ENCODE measurements around the gene ABHD15. TPM values are rescaled to one million over a fixed set of nuclear protein-coding genes. Genes with fewer than 3 reads are reported as not detected.
"Not testable (repeated sequence)": the region's sequence is repeated elsewhere in the genome, so short reads cannot be mapped to it uniquely, and the experiment has no call there.

Gene ABHD15
- total RNA-seq, 1 experiment from 2014 or later, result 9.0 TPM

DNA sequence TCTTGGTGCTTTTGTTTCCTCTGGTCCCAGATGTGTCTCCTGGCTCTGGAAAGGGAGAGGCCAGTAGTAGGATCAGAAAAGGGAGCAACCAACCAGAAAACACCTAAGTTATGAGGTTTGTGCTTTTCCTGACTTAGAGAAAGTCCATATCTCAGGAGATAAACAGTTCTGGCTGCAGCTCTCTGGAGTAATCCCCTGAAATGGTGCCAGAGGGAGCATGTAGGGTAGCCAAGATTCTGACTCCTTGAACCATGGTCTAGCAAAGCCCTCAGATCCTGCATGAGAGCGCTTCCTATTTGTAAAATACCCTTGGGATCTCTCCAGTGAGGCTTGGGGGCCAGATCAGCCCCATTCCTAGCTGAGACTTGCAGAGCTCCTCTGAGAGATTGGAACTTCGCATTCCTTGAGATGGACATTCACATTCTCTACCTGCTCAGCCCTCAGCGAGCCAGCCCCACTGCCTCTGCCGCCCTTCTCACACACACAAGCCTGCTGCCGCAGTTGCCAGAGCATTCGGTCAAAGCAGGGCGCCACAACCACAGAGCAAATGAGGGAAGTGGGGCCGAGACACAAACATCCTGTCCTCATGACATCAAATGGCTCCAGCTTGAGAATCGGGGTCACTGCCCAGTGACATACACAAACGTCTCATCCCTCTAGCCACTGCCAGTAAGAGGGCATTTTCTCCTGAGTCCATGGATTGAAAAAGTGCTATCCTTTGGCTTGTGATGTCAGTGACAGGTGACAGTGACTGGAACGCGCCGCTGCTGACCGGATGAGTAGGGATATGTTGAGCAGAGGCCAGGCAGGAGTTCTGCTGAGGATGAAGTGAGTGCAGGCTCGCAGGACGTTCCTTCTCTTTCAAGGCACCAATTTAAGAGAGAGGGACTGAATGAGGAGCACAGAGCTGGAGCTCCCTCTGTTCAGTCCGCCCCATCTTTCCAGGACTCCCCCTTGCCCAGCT, 5.0 kb downstream of the ABHD15 start:
- Histone ChIP-seq H3K4me2 (ENCODE audit: low read depth, low read length, poor library complexity, severe bottlenecking) (no peak overlapping the region), H3K27ac (ENCODE audit: low read length) (0 out of 2 replicates have a peak overlapping the region, but pooled peaks have one; percentile 4), H3K9me2 (replicated peaks; ENCODE audit: insufficient read depth, low read length) (no peaks in the 10 kb centered on the region), H3K9ac (ENCODE audit: low read length) (no peak overlapping the region), H3K9me3 (ENCODE audit: low read length) (no peaks in the 10 kb centered on the region), H3K36me3 (ENCODE audit: insufficient read depth, low read length) (peaks cover 16% of the 10 kb centered on the region; the same call in 1 of the 2 replicates), H3K27me3 (ENCODE audit: low read length) (no peaks in the 10 kb centered on the region), H2AFZ (ENCODE audit: low read length) (no peak overlapping the region), H3K79me2 (ENCODE audit: low read length) (peaks cover 29% of the 10 kb centered on the region), H3K4me3 (ENCODE audit: low read length) (no peak overlapping the region), H4K20me1 (ENCODE audit: insufficient read depth, low read depth, low read length) (peaks cover 10% of the 10 kb centered on the region; the same call in 1 of the 2 replicates), H3K4me1 (ENCODE audit: low read length) (peaks cover 37% of the 10 kb centered on the region)
- DNase-seq, result no peak

DNA sequence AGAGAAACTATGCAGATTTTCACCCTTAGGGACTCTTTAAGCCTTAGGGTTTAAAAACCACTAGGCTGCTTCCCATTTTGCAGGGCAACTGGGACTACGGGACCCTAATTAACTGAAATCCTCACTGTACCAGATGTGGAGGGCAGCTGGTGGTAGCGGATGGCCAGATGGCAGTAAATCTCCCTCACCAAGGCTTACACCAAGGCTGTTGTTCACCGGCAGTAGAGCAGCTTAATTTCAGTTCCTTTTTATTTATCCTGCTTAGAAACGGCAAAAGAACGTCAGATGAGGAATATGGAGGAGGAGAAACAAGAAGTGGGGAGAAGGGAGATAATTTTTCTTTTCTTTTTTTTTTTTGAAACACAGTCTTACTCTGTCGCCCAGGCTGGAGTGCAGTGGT, 6.5 kb downstream of the ABHD15 start:
- no peak for DNase-seq
- Histone ChIP-seq H3K9me3 (ENCODE audit: low read length) (no peaks in the 10 kb centered on the region), H3K4me2 (ENCODE audit: low read depth, low read length, poor library complexity, severe bottlenecking) (no peak overlapping the region), H3K9me2 (replicated peaks; ENCODE audit: insufficient read depth, low read length) (no peaks in the 10 kb centered on the region), H3K9ac (ENCODE audit: low read length) (no peak overlapping the region), H3K27ac (ENCODE audit: low read length) (peak overlapping the region; percentile 55), H3K4me3 (ENCODE audit: low read length) (no peak overlapping the region), H4K20me1 (ENCODE audit: insufficient read depth, low read depth, low read length) (peaks cover 10% of the 10 kb centered on the region; the same call in 1 of the 2 replicates), H3K27me3 (ENCODE audit: low read length) (no peaks in the 10 kb centered on the region), H3K79me2 (ENCODE audit: low read length) (peaks cover 23% of the 10 kb centered on the region), H3K36me3 (ENCODE audit: insufficient read depth, low read length) (peaks cover 16% of the 10 kb centered on the region; the same call in 1 of the 2 replicates), H3K4me1 (ENCODE audit: low read length) (peaks cover 31% of the 10 kb centered on the region), H2AFZ (ENCODE audit: low read length) (no peak overlapping the region)

DNA sequence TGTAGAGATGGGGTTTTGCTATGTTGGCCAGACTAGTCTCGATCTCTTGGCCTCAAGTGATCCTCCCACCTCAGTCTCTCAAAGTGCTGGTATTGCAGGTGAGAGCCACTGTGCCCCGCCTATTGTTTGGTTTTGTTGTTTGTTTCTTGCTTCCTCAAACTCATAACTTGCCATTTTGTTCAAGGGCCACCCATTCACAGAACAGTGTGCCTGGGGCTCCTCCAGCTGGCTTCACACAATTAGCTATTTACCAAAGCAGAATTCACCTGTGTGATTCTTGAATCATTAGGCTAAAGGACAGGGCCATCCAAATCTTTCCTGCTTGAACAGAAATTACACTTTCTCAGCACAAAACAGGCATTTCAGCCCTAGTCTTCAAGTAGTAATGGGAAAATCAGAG, 7.2 kb downstream of the ABHD15 start:
- no peaks in the 10 kb centered on the region for H3K9me2 ChIP-seq (replicated peaks; ENCODE audit: insufficient read depth, low read length)
- H2AFZ ChIP-seq (ENCODE audit: low read length), result no peak overlapping the region
- no peak overlapping the region for H3K4me2 ChIP-seq (ENCODE audit: low read depth, low read length, poor library complexity, severe bottlenecking)
- H3K27ac ChIP-seq (ENCODE audit: low read length), result peak overlapping the region; percentile 55
- H3K79me2 ChIP-seq (ENCODE audit: low read length), result peaks cover 18% of the 10 kb centered on the region
- H3K9ac ChIP-seq (ENCODE audit: low read length), result no peak overlapping the region
- H3K4me3 ChIP-seq (ENCODE audit: low read length), result no peak overlapping the region
- peaks cover 25% of the 10 kb centered on the region for H3K4me1 ChIP-seq (ENCODE audit: low read length)
- H4K20me1 ChIP-seq (ENCODE audit: insufficient read depth, low read depth, low read length), result peaks cover 9% of the 10 kb centered on the region; the same call in 1 of the 2 replicates
- no peaks in the 10 kb centered on the region for H3K27me3 ChIP-seq (ENCODE audit: low read length)
- no peak for DNase-seq
- H3K36me3 ChIP-seq (ENCODE audit: insufficient read depth, low read length), result peaks cover 16% of the 10 kb centered on the region; the same call in 1 of the 2 replicates
- H3K9me3 ChIP-seq (ENCODE audit: low read length), result no peaks in the 10 kb centered on the region

DNA sequence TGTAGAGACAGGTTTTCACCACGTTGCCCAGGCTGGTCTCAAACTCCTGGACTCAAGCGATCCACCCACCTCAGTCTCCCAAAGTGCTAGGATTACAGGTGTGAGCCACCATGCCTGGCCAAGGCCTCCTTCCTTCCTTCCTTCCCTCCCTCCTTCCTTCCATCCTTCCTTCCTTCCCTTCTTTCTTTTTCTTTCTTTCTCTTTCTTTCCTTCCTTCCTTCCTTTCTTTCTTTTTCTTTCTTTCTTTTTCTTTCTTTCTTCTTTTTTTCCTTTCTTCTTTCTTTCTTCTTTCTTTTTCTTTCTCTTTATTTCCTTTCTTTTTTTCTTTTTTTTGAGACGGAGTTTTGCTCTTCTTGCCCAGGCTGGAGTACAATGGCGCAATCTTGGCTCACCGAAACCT, 8.7 kb downstream of the ABHD15 start:
- not testable (repeated sequence) for H3K79me2 ChIP-seq (ENCODE audit: low read length); H2AFZ ChIP-seq (ENCODE audit: low read length); H3K9me3 ChIP-seq (ENCODE audit: low read length); H3K9ac ChIP-seq (ENCODE audit: low read length); H3K9me2 ChIP-seq (replicated peaks; ENCODE audit: insufficient read depth, low read length); H3K4me2 ChIP-seq (ENCODE audit: low read depth, low read length, poor library complexity, severe bottlenecking); H4K20me1 ChIP-seq (ENCODE audit: insufficient read depth, low read depth, low read length); H3K4me3 ChIP-seq (ENCODE audit: low read length); H3K27me3 ChIP-seq (ENCODE audit: low read length); H3K27ac ChIP-seq (ENCODE audit: low read length); DNase-seq
- H3K4me1 ChIP-seq (ENCODE audit: low read length), result peaks cover 16% of the 10 kb centered on the region
- H3K36me3 ChIP-seq (ENCODE audit: insufficient read depth, low read length), result peaks cover 12% of the 10 kb centered on the region; the same call in 1 of the 2 replicates

DNA sequence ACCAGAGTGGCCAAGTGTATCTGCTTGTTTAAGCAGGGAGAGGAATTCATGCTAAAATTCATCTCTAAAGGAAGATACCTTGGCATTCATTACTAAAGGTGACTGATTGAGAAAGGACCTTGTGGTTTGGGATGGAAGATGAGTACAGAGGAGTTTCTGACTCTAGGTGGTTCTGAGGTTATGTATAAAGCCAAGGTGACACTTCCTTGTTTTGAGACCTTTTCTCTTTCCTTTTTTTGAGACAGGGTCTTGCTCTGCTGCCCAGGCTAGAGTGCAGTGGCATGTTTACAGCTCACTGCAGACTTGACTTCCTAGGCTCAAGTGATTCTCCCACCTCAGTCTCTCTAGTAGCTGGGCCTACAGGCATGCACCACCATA, 9.1 kb downstream of the ABHD15 start:
- no peak overlapping the region for H3K4me3 ChIP-seq (ENCODE audit: low read length)
- H4K20me1 ChIP-seq (ENCODE audit: insufficient read depth, low read depth, low read length), result no peaks in the 10 kb centered on the region
- H3K4me1 ChIP-seq (ENCODE audit: low read length), result peaks cover 16% of the 10 kb centered on the region
- no peak overlapping the region for H3K9ac ChIP-seq (ENCODE audit: low read length)
- H3K79me2 ChIP-seq (ENCODE audit: low read length), result peaks cover 7% of the 10 kb centered on the region; the same call in 1 of the 2 replicates
- H3K9me3 ChIP-seq (ENCODE audit: low read length), result no peaks in the 10 kb centered on the region
- H3K4me2 ChIP-seq (ENCODE audit: low read depth, low read length, poor library complexity, severe bottlenecking), result no peak overlapping the region
- no peaks in the 10 kb centered on the region for H3K9me2 ChIP-seq (replicated peaks; ENCODE audit: insufficient read depth, low read length)
- no peak overlapping the region; the same call in 1 of the 2 replicates for H3K27ac ChIP-seq (ENCODE audit: low read length)
- H2AFZ ChIP-seq (ENCODE audit: low read length), result no peak overlapping the region
- H3K27me3 ChIP-seq (ENCODE audit: low read length), result no peaks in the 10 kb centered on the region
- H3K36me3 ChIP-seq (ENCODE audit: insufficient read depth, low read length), result peaks cover 12% of the 10 kb centered on the region; the same call in 1 of the 2 replicates
- DNase-seq, result no peak

DNA sequence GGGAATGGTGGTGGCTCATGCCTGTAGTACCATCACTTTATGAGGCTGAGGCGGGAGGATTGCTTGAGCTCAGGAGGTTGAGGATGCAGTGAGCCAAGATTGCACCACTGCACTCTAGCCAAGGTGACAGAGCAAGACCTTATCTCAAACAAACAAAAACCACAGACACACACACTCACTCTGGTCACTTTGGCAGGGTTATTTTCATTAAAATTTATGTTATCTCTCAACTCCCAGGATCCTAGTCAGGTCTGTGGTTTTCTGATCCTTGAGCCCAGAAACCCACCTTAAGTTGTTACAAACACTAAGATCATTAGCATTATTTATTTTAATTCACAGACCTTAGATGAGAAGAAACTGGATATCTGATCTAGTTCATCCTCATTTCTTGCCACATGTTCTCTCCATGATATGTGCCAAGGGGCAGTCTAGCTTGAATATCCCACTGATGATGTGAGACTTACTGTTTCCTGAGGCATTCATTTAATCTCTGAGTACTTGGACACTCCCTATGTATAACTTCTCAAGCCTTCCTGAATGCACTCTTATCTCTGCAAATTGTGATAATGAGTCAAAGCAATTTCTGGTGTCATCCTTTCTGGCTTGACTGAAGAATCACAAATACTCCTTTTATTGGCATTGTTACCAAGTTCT, 9.6 kb downstream of the ABHD15 start:
- no peak for DNase-seq
- no peak overlapping the region for H3K4me2 ChIP-seq (ENCODE audit: low read depth, low read length, poor library complexity, severe bottlenecking)
- H3K27ac ChIP-seq (ENCODE audit: low read length), result no peak overlapping the region; the same call in 1 of the 2 replicates

DNA sequence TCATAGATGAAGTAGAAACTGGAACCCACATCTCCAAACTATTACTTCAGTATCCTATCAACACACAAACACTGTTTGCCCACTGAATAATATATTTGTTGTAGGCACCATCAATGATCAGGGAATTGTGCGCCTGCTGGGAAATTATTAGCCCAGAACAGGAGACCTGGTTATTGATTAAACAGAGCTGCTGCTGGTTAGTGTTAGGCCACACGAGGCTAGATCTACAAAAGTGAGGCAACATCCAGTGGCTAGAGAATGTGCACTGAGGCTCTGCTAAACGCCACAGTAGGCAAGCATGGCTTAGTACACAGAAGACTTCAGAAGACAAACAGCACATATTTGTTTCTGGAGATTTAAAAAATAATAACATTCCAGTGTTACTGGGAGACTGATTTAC, 11.0 kb downstream of the ABHD15 start:
- H3K4me1 ChIP-seq (ENCODE audit: low read length), result peaks cover 9% of the 10 kb centered on the region
- DNase-seq, result no peak
- no peaks in the 10 kb centered on the region for H3K9me2 ChIP-seq (replicated peaks; ENCODE audit: insufficient read depth, low read length)
- H3K4me3 ChIP-seq (ENCODE audit: low read length), result no peak overlapping the region
- no peaks in the 10 kb centered on the region for H4K20me1 ChIP-seq (ENCODE audit: insufficient read depth, low read depth, low read length)
- H3K36me3 ChIP-seq (ENCODE audit: insufficient read depth, low read length), result peaks cover under 1% of the 10 kb centered on the region; the same call in 1 of the 2 replicates
- H3K9me3 ChIP-seq (ENCODE audit: low read length), result no peaks in the 10 kb centered on the region
- H3K79me2 ChIP-seq (ENCODE audit: low read length), result no peaks in the 10 kb centered on the region
- H3K27ac ChIP-seq (ENCODE audit: low read length), result no peak overlapping the region
- no peak overlapping the region for H3K9ac ChIP-seq (ENCODE audit: low read length)
- H2AFZ ChIP-seq (ENCODE audit: low read length), result no peak overlapping the region
- H3K27me3 ChIP-seq (ENCODE audit: low read length), result no peaks in the 10 kb centered on the region
- H3K4me2 ChIP-seq (ENCODE audit: low read depth, low read length, poor library complexity, severe bottlenecking), result no peak overlapping the region

More for the DNA sequence above, 9.6 kb downstream of the ABHD15 start:
- no peaks in the 10 kb centered on the region for H3K9me3 ChIP-seq (ENCODE audit: low read length)
- no peak overlapping the region for H2AFZ ChIP-seq (ENCODE audit: low read length)
- no peaks in the 10 kb centered on the region for H3K9me2 ChIP-seq (replicated peaks; ENCODE audit: insufficient read depth, low read length)
- H3K27me3 ChIP-seq (ENCODE audit: low read length), result no peaks in the 10 kb centered on the region
- peaks cover 5% of the 10 kb centered on the region; the same call in 1 of the 2 replicates for H3K79me2 ChIP-seq (ENCODE audit: low read length)
- no peak overlapping the region for H3K9ac ChIP-seq (ENCODE audit: low read length)
- H3K36me3 ChIP-seq (ENCODE audit: insufficient read depth, low read length), result peaks cover 12% of the 10 kb centered on the region; the same call in 1 of the 2 replicates
- peaks cover 16% of the 10 kb centered on the region for H3K4me1 ChIP-seq (ENCODE audit: low read length)
- H3K4me3 ChIP-seq (ENCODE audit: low read length), result no peak overlapping the region
- H4K20me1 ChIP-seq (ENCODE audit: insufficient read depth, low read depth, low read length), result no peaks in the 10 kb centered on the region

Data from Karpas-422 (cell line).